K562 (cell line): Measurements from ENCODE around the gene ATP5F1C. TPM values are rescaled to one million over a fixed set of nuclear protein-coding genes. Genes with fewer than 3 reads are reported as not detected.

Experiments used
- ATAC-seq: fragments of 200-7000 bp; cut with Tn5 transposase; 3 replicates; pipeline ENCODE4 v1.9.1; 2020; ENCODE audit warnings: moderate library complexity
- BruUV-seq: library from RNA; stranded (reverse); fragments of 400-500 nt; replicated peaks from 2 replicates; lab custom pipeline; 2021; lab: Mats Ljungman, UMichigan
- CTCF ChIA-PET: fragments of 300-600 bp; formaldehyde crosslinking; extraction: SDS; loops from one replicate; lab custom pipeline; 2021; ENCODE audit warnings: low intra/inter-chr PET ratio; lab: Yijun Ruan, JAX
- POLR2A ChIA-PET: fragments of 300-600, 350-650 bp; sonication (Branson Sonifier 250); formaldehyde crosslinking; extraction: SDS; loops from one replicate; lab custom pipeline; 2021; ENCODE audit warnings: antibody characterized with exemption, inconsistent platforms; lab: Yijun Ruan, JAX
- DNase-seq, 4 experiments: peaks; one replicate each; pipeline versions ENCODE4 v3.0.0 to v3.0.0-alpha.2; 2011 to 2018; ENCODE audit warnings: low spot score in 3 of 4, mixed read lengths in 3 of 4; ENCODE audit errors: extremely low read depth in 1 of 4
- FAIRE-seq: peaks from 2 replicates; lab custom pipeline; 2011; peaks lifted over from hg19 to GRCh38; lab: Jason Lieb, UNC
- H2AFZ ChIP-seq: 2 replicates; pipeline ENCODE4 v1.6.0; 2011; ENCODE audit warnings: low read depth, low read length, control low read depth, inconsistent platforms
- H3K27ac ChIP-seq: fragments of 200-600 bp; 3 replicates; pipeline ENCODE4 v1.8.0; 2011; ENCODE audit warnings: low read depth, mild to moderate bottlenecking, control low read depth, inconsistent platforms, low read length, moderate library complexity, mixed read lengths; ENCODE audit errors: extremely low read depth
- H3K27me3 ChIP-seq, 2 experiments: fragments of 300-600 bp in 1 of 2; 2 replicates in 1 of 2; 3 replicates in 1 of 2; pipeline versions ENCODE4 v1.6.0 to v1.8.0; 2011; ENCODE audit warnings: inconsistent platforms in 2 of 2, low read length in 2 of 2, mild to moderate bottlenecking in 1 of 2, mixed read lengths in 1 of 2, moderate library complexity in 1 of 2; ENCODE audit not compliant: control insufficient read depth in 2 of 2, insufficient read depth in 2 of 2
- H3K36me3 ChIP-seq: fragments of 300-600 bp; 3 replicates; pipeline ENCODE4 v1.8.0; 2011; ENCODE audit warnings: mild to moderate bottlenecking, low read length, inconsistent platforms; ENCODE audit not compliant: control insufficient read depth, insufficient read depth
- H3K4me1 ChIP-seq, 2 experiments: fragments of 200-600 bp in 1 of 2; replicated peaks in 1 of 2; 2 replicates in 1 of 2; 3 replicates in 1 of 2; pipeline versions ENCODE4 v1.5.1 to v1.8.0; 2011; ENCODE audit warnings: inconsistent platforms in 2 of 2, low read length in 2 of 2, mild to moderate bottlenecking in 1 of 2, mixed read lengths in 1 of 2, moderate library complexity in 1 of 2; ENCODE audit not compliant: control insufficient read depth in 2 of 2, insufficient read depth in 2 of 2
- H3K4me2 ChIP-seq: 2 replicates; pipeline ENCODE4 v1.6.1; 2011; ENCODE audit warnings: low read length, control low read depth, inconsistent platforms, mixed read lengths; ENCODE audit not compliant: insufficient read depth
- H3K4me3 ChIP-seq: fragments of 200-600 bp; sonication (generic), shearing (Covaris generic); 2 replicates; pipeline ENCODE4 v1.5.1; 2016; ENCODE audit warnings: control low read depth, inconsistent platforms
- H3K79me2 ChIP-seq: fragments of 200-600 bp; 3 replicates; pipeline ENCODE4 v1.8.0; 2011; ENCODE audit warnings: low read length, inconsistent platforms; ENCODE audit not compliant: control insufficient read depth, insufficient read depth
- H3K9ac ChIP-seq, 2 experiments: 2 replicates each; pipeline versions ENCODE4 v1.6.0 to v1.6.1; 2011; ENCODE audit warnings: low read depth in 2 of 2, low read length in 2 of 2, control low read depth in 1 of 2, inconsistent platforms in 1 of 2, mild to moderate bottlenecking in 1 of 2, mixed read lengths in 1 of 2; ENCODE audit not compliant: insufficient read depth in 1 of 2
- H3K9me1 ChIP-seq: one replicate; pipeline ENCODE4 v1.6.0; 2011; ENCODE audit warnings: inconsistent platforms, mild to moderate bottlenecking, low read length, moderate library complexity; ENCODE audit not compliant: control insufficient read depth, insufficient read depth
- H3K9me3 ChIP-seq: replicated peaks from 2 replicates; pipeline ENCODE4 v1.5.1; 2011; ENCODE audit warnings: low read depth, low read length, inconsistent platforms; ENCODE audit not compliant: control insufficient read depth, insufficient read depth
- H4K20me1 ChIP-seq: replicated peaks from 2 replicates; pipeline ENCODE4 v1.6.1; 2011; ENCODE audit warnings: low read length, inconsistent platforms, mixed read lengths; ENCODE audit not compliant: control insufficient read depth, insufficient read depth
- CREB1 ChIP-seq, 2 experiments: sonication (generic) in 1 of 2; formaldehyde crosslinking in 1 of 2; IDR thresholded peaks; 2 replicates each; pipeline versions ENCODE4 v1.6.1 to v1.8.0; 2012 to 2022; ENCODE audit warnings: inconsistent platforms in 1 of 2, mild to moderate bottlenecking in 1 of 2, missing genetic modification reagents in 1 of 2, moderate library complexity in 1 of 2
- KAT7 ChIP-seq: sonication (generic); formaldehyde crosslinking; IDR thresholded peaks from 2 replicates; pipeline ENCODE4 v1.8.0; 2022; ENCODE audit warnings: missing genetic modification reagents, mild to moderate bottlenecking, borderline replicate concordance
- MCM2 ChIP-seq: fragments of 450-650 bp; IDR thresholded peaks from 2 replicates; pipeline ENCODE4 v1.6.1; 2017; ENCODE audit warnings: low read depth, mild to moderate bottlenecking
- MTA3 ChIP-seq: fragments of 450-650 bp; formaldehyde crosslinking; IDR thresholded peaks from 2 replicates; pipeline ENCODE4 v1.6.1; 2017; ENCODE audit warnings: mild to moderate bottlenecking, borderline replicate concordance
- SAP30 ChIP-seq: fragments of 200-600 bp; sonication (generic); IDR thresholded peaks from 2 replicates; pipeline ENCODE4 v1.6.1; 2012; ENCODE audit warnings: borderline replicate concordance, low read depth, mild to moderate bottlenecking, moderate library complexity, low read length, control low read depth, inconsistent platforms; ENCODE audit not compliant: insufficient read depth, poor library complexity, severe bottlenecking
- SPI1 ChIP-seq: IDR thresholded peaks from 2 replicates; pipeline ENCODE4 v1.6.1; 2011; ENCODE audit warnings: low read depth, low read length, control low read depth, borderline replicate concordance
- TAF1 ChIP-seq: IDR thresholded peaks from 2 replicates; pipeline ENCODE4 v1.6.1; 2011; ENCODE audit warnings: mild to moderate bottlenecking, low read length, moderate library complexity; ENCODE audit not compliant: insufficient read depth, control insufficient read depth, severe bottlenecking; ENCODE audit errors: extremely low read depth
- TEAD2 ChIP-seq: fragments of 450-650 bp; IDR thresholded peaks from 2 replicates; pipeline ENCODE4 v1.6.1; 2016; ENCODE audit warnings: missing genetic modification characterization, control low read depth, missing compliant biosample characterization
- ZBTB7A ChIP-seq: IDR thresholded peaks from 2 replicates; pipeline ENCODE4 v1.6.1; 2011; ENCODE audit warnings: low read depth, mild to moderate bottlenecking, low read length, moderate library complexity, borderline replicate concordance; ENCODE audit not compliant: control insufficient read depth
- ZNF282 ChIP-seq: sonication (generic); formaldehyde crosslinking; IDR thresholded peaks from 2 replicates; pipeline ENCODE4 v1.8.1; 2023; ENCODE audit warnings: missing genetic modification reagents
- ZNF324 ChIP-seq: fragments of 250-450 bp; sonication (Bioruptor Pico); IDR thresholded peaks from 2 replicates; pipeline ENCODE4 v1.4.0; 2020; ENCODE audit warnings: mild to moderate bottlenecking
- ZNF431 ChIP-seq: sonication (generic); formaldehyde crosslinking; IDR thresholded peaks from 2 replicates; pipeline ENCODE4 v1.8.0; 2022; ENCODE audit warnings: mild to moderate bottlenecking, missing genetic modification reagents
- WGBS: fragments of 100-300 bp; shearing (Covaris generic); methylation state at CpG from one replicate; pipeline ENCODE4 v1.1.6; 2016; ENCODE audit warnings: low coverage, mixed read lengths; ENCODE audit not compliant: insufficient coverage; ENCODE audit errors: missing lambda C conversion rate; 5-methylcytosine and 5-hydroxymethylcytosine counted together
- in situ Hi-C: fragments of 300-500 bp; cut with MboI; formaldehyde crosslinking; loops from 4 replicates; pipeline ENCODE4 v1.15.0; 2018; ENCODE audit warnings: inconsistent platforms, mixed read lengths
- intact Hi-C: fragments of 100-400 bp; cut with micrococcal nuclease; formaldehyde crosslinking; loops from 2 replicates; pipeline ENCODE4 v1.14.2; 2022
- polyA plus RNA-seq, 8 experiments: library from polyadenylated mRNA; depleted of rRNA in 4 of 8; stranded (reverse) in 5 of 8; unstranded in 3 of 8; fragments of >200 nt; fragmentation: Nextera tagmentation in 2 of 8; fragmentation: Illumina TruSeq in 1 of 8; extraction: Ambion mirVana in 2 of 8; extraction: Trizol in 1 of 8; gene quantifications; 2 replicates each; pipeline versions ENCODE4 v1.2.1 to v1.2.3, GENCODE V29; 2011 to 2014; ENCODE audit warnings: inconsistent platforms in 1 of 8, missing spikeins in 1 of 8
- total RNA-seq, 7 experiments: library from RNA; depleted of rRNA in 6 of 7; stranded (reverse); fragments of >200 nt in 6 of 7; fragmentation: Illumina TruSeq in 2 of 7; extraction: Trizol in 2 of 7; gene quantifications; 2 replicates each; pipeline versions ENCODE4 v1.2.1 to v1.2.3, GENCODE V29; 2011 to 2021; ENCODE audit warnings: low replicate concordance in 1 of 7
- TF ChIP-seq, protein P1 (sequence below): fragments of 450-650 bp; IDR thresholded peaks from 2 replicates; pipeline ENCODE4 v1.6.1; 2016; ENCODE audit warnings: antibody characterized with exemption
- TF ChIP-seq, protein P2 (sequence below), 2 experiments: IDR thresholded peaks; 2 replicates each; pipeline ENCODE4 v1.6.1; 2012; ENCODE audit warnings: improper control_type of control experiment in 2 of 2, low read depth in 2 of 2, low read length in 2 of 2, borderline replicate concordance in 1 of 2

The ATP5F1C gene
- total and polyA plus RNA-seq, 9 of the 15 experiments (the other 6 are each of a cell fraction or from before 2014, with no cell fraction given) = 389 to 1,475 (median 559) TPM

- peak; percentile 24; the same call in 1 of the 2 replicates for TF ChIP-seq ZBTB7A
Observed at GRCh38 chr10:7787150-7787856, 674 bp upstream of the ATP5F1C start (continued).

- Histone ChIP-seq H2AFZ (peak overlapping the region; percentile 86), H3K9me3 (no peaks in the 10 kb centered on the region), H3K27ac (peak overlapping the region; percentile 87), H3K36me3 (peaks cover 37% of the 10 kb centered on the region), H3K27me3 (no peaks in the 10 kb centered on the region), H3K79me2 (peaks cover 98% of the 10 kb centered on the region), H3K4me2 (peak overlapping the region; percentile 94), H3K4me1 (peaks cover 4 to 12% of the 10 kb centered on the region in 2 experiments; a peak in 4 of 5 replicates), H3K4me3 (peak overlapping the region; percentile 92), H3K9me1 (no peaks in the 10 kb centered on the region), H3K9ac (peak overlapping the region; percentile 94 to 100), H4K20me1 (peaks cover 19% of the 10 kb centered on the region; the same call in 1 of the 2 replicates)
- peak in 3 of 4 experiments; percentile 18 to 57 (median 35) for DNase-seq
- WGBS = under 1% methylated on average over 25 of the region's 25 CpGs
- in situ Hi-C loops = no loop called here
- POLR2A ChIA-PET = interaction anchor here (0.9 to 3.1 kb wide), 5 partner anchors 11 to 30 kb away, joined by 3 to 12 read pairs (median 4); partner anchors contain the start of gene TAF3
- ATAC-seq = peak; percentile 47
- no TSS peak for BruUV-seq
- CTCF ChIA-PET = no interaction called here
- intact Hi-C loops = loop anchor here (2.0 kb wide), 1 partner anchor 30 kb away; the partner anchor contains the start of gene TAF3
- FAIRE-seq = no peak
- no peak for TF ChIP-seq TAF1
- TF ChIP-seq SAP30 = peak; percentile 81
- TF ChIP-seq KAT7 (CRISPR knock-in tag) = 0 out of 2 replicates have a peak, but pooled peaks have one; percentile 43
- TF ChIP-seq ZNF282 = 0 out of 2 replicates have a peak, but pooled peaks have one; percentile 34
- TF ChIP-seq ZNF324 = no peak
- TF ChIP-seq, protein P1, sequence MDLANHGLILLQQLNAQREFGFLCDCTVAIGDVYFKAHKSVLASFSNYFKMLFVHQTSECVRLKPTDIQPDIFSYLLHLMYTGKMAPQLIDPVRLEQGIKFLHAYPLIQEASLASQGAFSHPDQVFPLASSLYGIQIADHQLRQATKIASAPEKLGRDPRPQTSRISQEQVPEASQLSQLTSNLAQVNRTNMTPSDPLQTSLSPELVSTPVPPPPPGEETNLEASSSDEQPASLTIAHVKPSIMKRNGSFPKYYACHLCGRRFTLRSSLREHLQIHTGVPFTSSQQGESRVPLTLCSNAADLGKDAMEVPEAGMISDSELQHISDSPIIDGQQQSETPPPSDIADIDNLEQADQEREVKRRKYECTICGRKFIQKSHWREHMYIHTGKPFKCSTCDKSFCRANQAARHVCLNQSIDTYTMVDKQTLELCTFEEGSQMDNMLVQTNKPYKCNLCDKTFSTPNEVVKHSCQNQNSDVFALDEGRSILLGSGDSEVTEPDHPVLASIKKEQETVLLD = no peak
- no peak for TF ChIP-seq SPI1
- no peak for TF ChIP-seq TEAD2 (tag)
- TF ChIP-seq MTA3 = no peak
- TF ChIP-seq CREB1 (IDR thresholded peaks at IDR 0.05) = no peak
- TF ChIP-seq CREB1 (CRISPR knock-in tag; IDR thresholded peaks at IDR 0.05) = peak; percentile 48; the same call in 1 of the 2 replicates
- TF ChIP-seq, protein P2, sequence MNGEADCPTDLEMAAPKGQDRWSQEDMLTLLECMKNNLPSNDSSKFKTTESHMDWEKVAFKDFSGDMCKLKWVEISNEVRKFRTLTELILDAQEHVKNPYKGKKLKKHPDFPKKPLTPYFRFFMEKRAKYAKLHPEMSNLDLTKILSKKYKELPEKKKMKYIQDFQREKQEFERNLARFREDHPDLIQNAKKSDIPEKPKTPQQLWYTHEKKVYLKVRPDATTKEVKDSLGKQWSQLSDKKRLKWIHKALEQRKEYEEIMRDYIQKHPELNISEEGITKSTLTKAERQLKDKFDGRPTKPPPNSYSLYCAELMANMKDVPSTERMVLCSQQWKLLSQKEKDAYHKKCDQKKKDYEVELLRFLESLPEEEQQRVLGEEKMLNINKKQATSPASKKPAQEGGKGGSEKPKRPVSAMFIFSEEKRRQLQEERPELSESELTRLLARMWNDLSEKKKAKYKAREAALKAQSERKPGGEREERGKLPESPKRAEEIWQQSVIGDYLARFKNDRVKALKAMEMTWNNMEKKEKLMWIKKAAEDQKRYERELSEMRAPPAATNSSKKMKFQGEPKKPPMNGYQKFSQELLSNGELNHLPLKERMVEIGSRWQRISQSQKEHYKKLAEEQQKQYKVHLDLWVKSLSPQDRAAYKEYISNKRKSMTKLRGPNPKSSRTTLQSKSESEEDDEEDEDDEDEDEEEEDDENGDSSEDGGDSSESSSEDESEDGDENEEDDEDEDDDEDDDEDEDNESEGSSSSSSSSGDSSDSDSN (IDR thresholded peaks at IDR 0.05; ENCODE audit: borderline replicate concordance in 1 of 2, low read depth in 2 of 2, low read length in 2 of 2) = 0 out of 4 replicates have a peak, but pooled peaks of 1 of the 2 experiments have one; percentile 8
- no peak for TF ChIP-seq MCM2
- 0 out of 2 replicates have a peak, but pooled peaks have one; percentile 59 for TF ChIP-seq ZNF431 (CRISPR knock-in tag)
Observed at GRCh38 chr10:7788639-7789286, 786 bp downstream of the ATP5F1C start.
